HepG2 (cell line): ENCODE data around the gene FAM120C. TPM values are rescaled to one million over a fixed set of nuclear protein-coding genes. Genes with fewer than 3 reads are reported as not detected.

Experiments used
- ATAC-seq: fragments of 200-7000 bp; cut with Tn5 transposase; 3 replicates; pipeline ENCODE4 v1.9.1; 2020; ENCODE audit warnings: mild to moderate bottlenecking, moderate library complexity
- BruUV-seq: library from RNA; stranded (reverse); fragments of 400-500 nt; replicated peaks from 2 replicates; lab custom pipeline; 2021; lab: Mats Ljungman, UMichigan
- CTCF ChIA-PET: fragments of 300-600 bp; formaldehyde crosslinking; extraction: SDS; loops from one replicate; lab custom pipeline; 2021; ENCODE audit warnings: low total read pairs, inconsistent platforms, low intra/inter-chr PET ratio; lab: Yijun Ruan, JAX
- POLR2A ChIA-PET: fragments of 350-600 bp; sonication (Branson Sonifier 250); formaldehyde crosslinking; loops from one replicate; lab custom pipeline; 2020; ENCODE audit warnings: antibody characterized with exemption, inconsistent platforms; lab: Yijun Ruan, JAX
- DNase-seq: peaks from one replicate; pipeline ENCODE4 v3.0.0-alpha.2; 2015; ENCODE audit warnings: low spot score
- FAIRE-seq: peaks from 3 replicates; lab custom pipeline; 2011; peaks lifted over from hg19 to GRCh38; lab: Jason Lieb, UNC
- H2AFZ ChIP-seq: one replicate; pipeline ENCODE4 v1.6.1; 2011; ENCODE audit warnings: low read length, inconsistent platforms
- H3K27ac ChIP-seq: fragments of 300-600 bp; 3 replicates; pipeline ENCODE4 v1.8.0; 2011; ENCODE audit warnings: mixed run types, mild to moderate bottlenecking, mixed read lengths, low read length, inconsistent platforms; ENCODE audit not compliant: insufficient read depth; ENCODE audit errors: extremely low read length
- H3K27me3 ChIP-seq, 2 experiments: fragments of 200-600 bp in 1 of 2; 2 replicates in 1 of 2; 3 replicates in 1 of 2; pipeline versions ENCODE4 v1.6.0 to v1.8.0; 2011; ENCODE audit warnings: low read length in 2 of 2, mild to moderate bottlenecking in 2 of 2, moderate library complexity in 2 of 2, inconsistent platforms in 1 of 2; ENCODE audit not compliant: insufficient read depth in 2 of 2, control insufficient read depth in 1 of 2
- H3K36me3 ChIP-seq, 2 experiments: fragments of 200-600 bp in 1 of 2; replicated peaks in 1 of 2; 2 replicates in 1 of 2; 3 replicates in 1 of 2; pipeline versions ENCODE4 v1.5.1 to v1.8.0; 2011; ENCODE audit warnings: low read length in 2 of 2, inconsistent platforms in 1 of 2; ENCODE audit not compliant: insufficient read depth in 2 of 2, control insufficient read depth in 1 of 2
- H3K4me1 ChIP-seq: 2 replicates; pipeline ENCODE4 v1.5.1; 2012; ENCODE audit warnings: low read length, inconsistent platforms; ENCODE audit not compliant: insufficient read depth
- H3K4me2 ChIP-seq: 2 replicates; pipeline ENCODE4 v1.6.0; 2011; ENCODE audit warnings: low read depth, low read length, inconsistent platforms
- H3K4me3 ChIP-seq, 3 experiments: fragments of 200-600 bp in 1 of 3; sonication (generic), shearing (Covaris generic) in 1 of 3; replicated peaks in 1 of 3; 2 replicates each; pipeline ENCODE4 v1.5.1; 2011 to 2016; ENCODE audit warnings: low read length in 3 of 3, inconsistent platforms in 2 of 3, low read depth in 2 of 3, mild to moderate bottlenecking in 2 of 3, control low read depth in 1 of 3, mixed read lengths in 1 of 3; ENCODE audit not compliant: insufficient read depth in 1 of 3
- H3K79me2 ChIP-seq: one replicate; pipeline ENCODE4 v1.6.1; 2011; ENCODE audit warnings: low read length, inconsistent platforms; ENCODE audit not compliant: insufficient read depth
- H3K9ac ChIP-seq: 2 replicates; pipeline ENCODE4 v1.6.0; 2011; ENCODE audit warnings: mild to moderate bottlenecking, low read depth, low read length, inconsistent platforms; ENCODE audit not compliant: insufficient read depth
- H3K9me3 ChIP-seq: 2 replicates; pipeline ENCODE4 v1.5.1; 2012; ENCODE audit warnings: mild to moderate bottlenecking, low read length
- H4K20me1 ChIP-seq: 2 replicates; pipeline ENCODE4 v1.6.0; 2011; ENCODE audit warnings: inconsistent platforms, mild to moderate bottlenecking, low read length, moderate library complexity; ENCODE audit not compliant: insufficient read depth
- CBFB ChIP-seq: sonication (generic); formaldehyde crosslinking; IDR thresholded peaks from 2 replicates; pipeline ENCODE4 v1.4.0; 2020; ENCODE audit warnings: missing genetic modification reagents
- CHD4 ChIP-seq: fragments of 200-600 bp; sonication (generic); IDR thresholded peaks from 2 replicates; pipeline ENCODE4 v1.7.0; 2017; ENCODE audit warnings: mild to moderate bottlenecking, low read length, borderline replicate concordance
- FLYWCH1 ChIP-seq: sonication (generic); formaldehyde crosslinking; IDR thresholded peaks from 2 replicates; pipeline ENCODE4 v1.8.1; 2023; ENCODE audit warnings: mild to moderate bottlenecking, missing genetic modification reagents
- MTA1 ChIP-seq: sonication (generic); formaldehyde crosslinking; IDR thresholded peaks from 2 replicates; pipeline ENCODE4 v1.4.0; 2020; ENCODE audit warnings: missing genetic modification reagents, mild to moderate bottlenecking, borderline replicate concordance
- PBX2 ChIP-seq: IDR thresholded peaks from 2 replicates; pipeline ENCODE4 v1.6.1; 2016; ENCODE audit warnings: control low read depth
- PHF20 ChIP-seq: sonication (generic); formaldehyde crosslinking; IDR thresholded peaks from 2 replicates; pipeline ENCODE4 v1.5.0; 2020; ENCODE audit warnings: mild to moderate bottlenecking, missing genetic modification reagents
- PLSCR1 ChIP-seq: sonication (generic); formaldehyde crosslinking; IDR thresholded peaks from 2 replicates; pipeline ENCODE4 v1.5.0; 2020; ENCODE audit warnings: missing genetic modification reagents, mild to moderate bottlenecking, borderline replicate concordance
- SNAPC5 ChIP-seq: sonication (generic); formaldehyde crosslinking; IDR thresholded peaks from 2 replicates; pipeline ENCODE4 v1.8.1; 2023; ENCODE audit warnings: mild to moderate bottlenecking, missing genetic modification reagents, borderline replicate concordance
- WIZ ChIP-seq: sonication (generic); formaldehyde crosslinking; IDR thresholded peaks from 2 replicates; pipeline ENCODE4 v1.5.1; 2020; ENCODE audit warnings: mild to moderate bottlenecking, missing genetic modification reagents
- ZBTB34 ChIP-seq: sonication (generic); formaldehyde crosslinking; IDR thresholded peaks from 2 replicates; pipeline ENCODE4 v1.8.0; 2022; ENCODE audit warnings: mild to moderate bottlenecking, missing genetic modification reagents
- ZIK1 ChIP-seq: sonication (generic); formaldehyde crosslinking; IDR thresholded peaks from 2 replicates; pipeline ENCODE4 v1.5.0; 2020; ENCODE audit warnings: mild to moderate bottlenecking, low read depth, missing genetic modification reagents, borderline replicate concordance
- ZKSCAN1 ChIP-seq: fragments of 150-350 bp; IDR thresholded peaks from 2 replicates; pipeline ENCODE4 v1.6.1; 2014; ENCODE audit warnings: low read length
- ZNF136 ChIP-seq: sonication (generic); formaldehyde crosslinking; IDR thresholded peaks from 2 replicates; pipeline ENCODE4 v1.8.1; 2022; ENCODE audit warnings: low read depth, mild to moderate bottlenecking, moderate library complexity, missing genetic modification reagents
- ZNF225 ChIP-seq: sonication (generic); formaldehyde crosslinking; IDR thresholded peaks from 2 replicates; pipeline ENCODE4 v1.4.0; 2020; ENCODE audit warnings: mild to moderate bottlenecking, missing genetic modification reagents
- ZNF768 ChIP-seq: sonication (generic); formaldehyde crosslinking; IDR thresholded peaks from 2 replicates; pipeline ENCODE4 v1.4.0; 2020; ENCODE audit warnings: missing genetic modification reagents
- ZNF839 ChIP-seq: sonication (generic); formaldehyde crosslinking; IDR thresholded peaks from 2 replicates; pipeline ENCODE4 v1.4.0; 2020; ENCODE audit warnings: missing genetic modification reagents, mild to moderate bottlenecking, borderline replicate concordance
- WGBS: methylation state at CpG from one replicate; pipeline ENCODE4 v1.1.6; 2017; ENCODE audit warnings: low lambda C conversion rate; 5-methylcytosine and 5-hydroxymethylcytosine counted together
- in situ Hi-C: cut with HindIII; loops from 2 replicates; pipeline ENCODE4 v1.10.0; 2017; ENCODE audit warnings: low pct_unique_long_range_greater_than_20kb; ENCODE audit not compliant: extremely low pct_ligation_motif_present
- intact Hi-C: fragments of 100-400 bp; cut with micrococcal nuclease; formaldehyde crosslinking; loops from one replicate; pipeline ENCODE4 v1.10.0; 2022; ENCODE audit not compliant: unreplicated experiment
- polyA plus RNA-seq, 8 experiments: library from polyadenylated mRNA; depleted of rRNA in 3 of 8; stranded (reverse) in 7 of 8; unstranded in 1 of 8; fragments of >200 nt; fragmentation: Illumina TruSeq in 4 of 8; extraction: Trizol in 4 of 8; gene quantifications; 2 replicates each; pipeline versions ENCODE4 v1.2.1 to v1.2.3, GENCODE V29; 2011 to 2016; ENCODE audit warnings: low read depth in 4 of 8, missing spikeins in 1 of 8, mixed read lengths in 1 of 8; ENCODE audit not compliant: insufficient read depth in 1 of 8
- total RNA-seq, 5 experiments: library from RNA; depleted of rRNA; stranded (reverse); fragments of >200 nt; fragmentation: Illumina TruSeq; extraction: Trizol; gene quantifications; 2 replicates each; pipeline ENCODE4 v1.2.3, GENCODE V29; 2016; ENCODE audit warnings: low read depth in 1 of 5

Gene FAM120C
- total and polyA plus RNA-seq, 2 of the 13 experiments (the other 11 are each of a cell fraction or from before 2014, with no cell fraction given): 4.6 to 7.4 TPM

- TF ChIP-seq ZNF136 (CRISPR knock-in tag) (no peak), SNAPC5 (CRISPR knock-in tag) (no peak), ZNF768 (no peak), ZIK1 (CRISPR knock-in tag) (no peak), ZKSCAN1 (no peak), CHD4 (no peak), ZNF839 (CRISPR knock-in tag) (no peak), PLSCR1 (CRISPR knock-in tag) (no peak), PHF20 (CRISPR knock-in tag) (no peak), FLYWCH1 (CRISPR knock-in tag) (no peak), CBFB (CRISPR knock-in tag) (no peak), PBX2 (CRISPR knock-in tag) (no peak), WIZ (CRISPR knock-in tag) (no peak), ZBTB34 (CRISPR knock-in tag) (no peak), MTA1 (CRISPR knock-in tag) (no peak), ZNF225 (CRISPR knock-in tag) (no peak)
- BruUV-seq: no TSS peak
- no peaks in the 10 kb centered on the region for H3K36me3 ChIP-seq
- intact Hi-C loops (no loop called here), in situ Hi-C loops (no loop called here)
- no peaks in the 10 kb centered on the region for H3K79me2 ChIP-seq
- no peaks in the 10 kb centered on the region for H4K20me1 ChIP-seq
- DNase-seq (no peak), FAIRE-seq (no peak), ATAC-seq (no peak)
- H2AFZ ChIP-seq: no peak overlapping the region
- no peaks in the 10 kb centered on the region for H3K9me3 ChIP-seq
- CTCF ChIA-PET: no interaction called here
- H3K4me3 ChIP-seq: no peak overlapping the region
- H3K4me2 ChIP-seq: no peak overlapping the region
- no peaks in the 10 kb centered on the region for H3K4me1 ChIP-seq
- H3K27me3 ChIP-seq: no peaks in the 10 kb centered on the region
- no peak overlapping the region for H3K9ac ChIP-seq
- POLR2A ChIA-PET: no interaction called here
- H3K27ac ChIP-seq: no peak overlapping the region
- 71% methylated on average over 1 of the region's 2 CpGs for WGBS
These were observed 40.5 kb upstream of the FAM120C start for GRCh38 chrX:54223581-54223980.
